ENCODE results near the gene SH2D1A.

DNA sequence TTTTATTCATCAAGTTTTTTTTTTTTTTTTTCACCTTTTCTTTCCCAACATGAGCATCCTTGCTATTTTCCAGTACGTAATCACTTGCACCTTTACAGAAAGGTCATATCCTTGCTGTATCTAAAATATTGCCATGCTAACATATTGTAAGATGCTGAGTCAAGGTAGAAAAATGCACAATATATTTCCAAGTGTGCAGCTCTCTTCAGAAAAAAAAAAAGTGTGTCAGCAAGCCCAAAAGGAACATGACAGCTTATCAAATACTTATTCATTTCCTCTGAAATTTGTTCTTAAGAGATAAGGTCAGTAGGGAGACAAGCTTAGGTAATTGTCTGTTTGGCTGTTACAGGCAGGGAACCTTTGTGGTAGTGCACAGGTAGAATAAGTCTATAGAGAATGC is 27.0 kb downstream of the SH2D1A start:
- no peak for TF ChIP-seq EZH2 (conservative IDR thresholded peaks at IDR 0.05; ENCODE audit: low read depth, low read length)
- no peak for TF ChIP-seq POLR2A (IDR thresholded peaks at IDR 0.05; ENCODE audit: insufficient read depth in 1 of 2, low read depth in 2 of 2, low read length in 2 of 2)
- no peak for TF ChIP-seq POLR2AphosphoS5 (IDR thresholded peaks at IDR 0.05; ENCODE audit: low read depth, low read length)
- no peak for TF ChIP-seq EP300 (IDR thresholded peaks at IDR 0.05; ENCODE audit: low read depth in 2 of 2, low read length in 2 of 2)
- TF ChIP-seq EP300 (CRISPR knock-in tag; IDR thresholded peaks at IDR 0.05; ENCODE audit: borderline replicate concordance) = no peak
- TF ChIP-seq ZNF121 (CRISPR knock-in tag; IDR thresholded peaks at IDR 0.05) = no peak
- no peak for TF ChIP-seq ZNF3 (CRISPR knock-in tag; IDR thresholded peaks at IDR 0.05)
- TF ChIP-seq IRF2 (CRISPR knock-in tag; IDR thresholded peaks at IDR 0.05) = no peak
- TF ChIP-seq REPIN1 (CRISPR knock-in tag; IDR thresholded peaks at IDR 0.05; ENCODE audit: borderline replicate concordance, low read depth) = no peak
- TF ChIP-seq FOXK2 (IDR thresholded peaks at IDR 0.05) = no peak
- TF ChIP-seq, protein P1, sequence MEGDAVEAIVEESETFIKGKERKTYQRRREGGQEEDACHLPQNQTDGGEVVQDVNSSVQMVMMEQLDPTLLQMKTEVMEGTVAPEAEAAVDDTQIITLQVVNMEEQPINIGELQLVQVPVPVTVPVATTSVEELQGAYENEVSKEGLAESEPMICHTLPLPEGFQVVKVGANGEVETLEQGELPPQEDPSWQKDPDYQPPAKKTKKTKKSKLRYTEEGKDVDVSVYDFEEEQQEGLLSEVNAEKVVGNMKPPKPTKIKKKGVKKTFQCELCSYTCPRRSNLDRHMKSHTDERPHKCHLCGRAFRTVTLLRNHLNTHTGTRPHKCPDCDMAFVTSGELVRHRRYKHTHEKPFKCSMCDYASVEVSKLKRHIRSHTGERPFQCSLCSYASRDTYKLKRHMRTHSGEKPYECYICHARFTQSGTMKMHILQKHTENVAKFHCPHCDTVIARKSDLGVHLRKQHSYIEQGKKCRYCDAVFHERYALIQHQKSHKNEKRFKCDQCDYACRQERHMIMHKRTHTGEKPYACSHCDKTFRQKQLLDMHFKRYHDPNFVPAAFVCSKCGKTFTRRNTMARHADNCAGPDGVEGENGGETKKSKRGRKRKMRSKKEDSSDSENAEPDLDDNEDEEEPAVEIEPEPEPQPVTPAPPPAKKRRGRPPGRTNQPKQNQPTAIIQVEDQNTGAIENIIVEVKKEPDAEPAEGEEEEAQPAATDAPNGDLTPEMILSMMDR (CRISPR knock-in tag; IDR thresholded peaks at IDR 0.05) = no peak

Data from HepG2 (cell line).